K562 (cell line): ENCODE data around the gene VASH1. TPM values are rescaled to one million over a fixed set of nuclear protein-coding genes. Genes with fewer than 3 reads are reported as not detected.

Experiments used
- ATAC-seq: fragments of 200-7000 bp; cut with Tn5 transposase; 3 replicates; pipeline ENCODE4 v1.9.1; 2020; ENCODE audit warnings: moderate library complexity
- BruUV-seq: library from RNA; stranded (reverse); fragments of 400-500 nt; replicated peaks from 2 replicates; lab custom pipeline; 2021; lab: Mats Ljungman, UMichigan
- CTCF ChIA-PET: fragments of 300-600 bp; formaldehyde crosslinking; extraction: SDS; loops from one replicate; lab custom pipeline; 2021; ENCODE audit warnings: low intra/inter-chr PET ratio; lab: Yijun Ruan, JAX
- POLR2A ChIA-PET: fragments of 300-600, 350-650 bp; sonication (Branson Sonifier 250); formaldehyde crosslinking; extraction: SDS; loops from one replicate; lab custom pipeline; 2021; ENCODE audit warnings: antibody characterized with exemption, inconsistent platforms; lab: Yijun Ruan, JAX
- DNase-seq, 4 experiments: peaks; one replicate each; pipeline versions ENCODE4 v3.0.0 to v3.0.0-alpha.2; 2011 to 2018; ENCODE audit warnings: low spot score in 3 of 4, mixed read lengths in 3 of 4; ENCODE audit errors: extremely low read depth in 1 of 4
- FAIRE-seq: peaks from 2 replicates; lab custom pipeline; 2011; peaks lifted over from hg19 to GRCh38; lab: Jason Lieb, UNC
- H2AFZ ChIP-seq: 2 replicates; pipeline ENCODE4 v1.6.0; 2011; ENCODE audit warnings: low read depth, low read length, control low read depth, inconsistent platforms
- H3K27ac ChIP-seq: fragments of 200-600 bp; 3 replicates; pipeline ENCODE4 v1.8.0; 2011; ENCODE audit warnings: low read depth, mild to moderate bottlenecking, control low read depth, inconsistent platforms, low read length, moderate library complexity, mixed read lengths; ENCODE audit errors: extremely low read depth
- H3K27me3 ChIP-seq, 2 experiments: fragments of 300-600 bp in 1 of 2; 2 replicates in 1 of 2; 3 replicates in 1 of 2; pipeline versions ENCODE4 v1.6.0 to v1.8.0; 2011; ENCODE audit warnings: inconsistent platforms in 2 of 2, low read length in 2 of 2, mild to moderate bottlenecking in 1 of 2, mixed read lengths in 1 of 2, moderate library complexity in 1 of 2; ENCODE audit not compliant: control insufficient read depth in 2 of 2, insufficient read depth in 2 of 2
- H3K36me3 ChIP-seq: fragments of 300-600 bp; 3 replicates; pipeline ENCODE4 v1.8.0; 2011; ENCODE audit warnings: mild to moderate bottlenecking, low read length, inconsistent platforms; ENCODE audit not compliant: control insufficient read depth, insufficient read depth
- H3K4me1 ChIP-seq, 2 experiments: fragments of 200-600 bp in 1 of 2; replicated peaks in 1 of 2; 2 replicates in 1 of 2; 3 replicates in 1 of 2; pipeline versions ENCODE4 v1.5.1 to v1.8.0; 2011; ENCODE audit warnings: inconsistent platforms in 2 of 2, low read length in 2 of 2, mild to moderate bottlenecking in 1 of 2, mixed read lengths in 1 of 2, moderate library complexity in 1 of 2; ENCODE audit not compliant: control insufficient read depth in 2 of 2, insufficient read depth in 2 of 2
- H3K4me2 ChIP-seq: 2 replicates; pipeline ENCODE4 v1.6.1; 2011; ENCODE audit warnings: low read length, control low read depth, inconsistent platforms, mixed read lengths; ENCODE audit not compliant: insufficient read depth
- H3K4me3 ChIP-seq: fragments of 200-600 bp; sonication (generic), shearing (Covaris generic); 2 replicates; pipeline ENCODE4 v1.5.1; 2016; ENCODE audit warnings: control low read depth, inconsistent platforms
- H3K79me2 ChIP-seq: fragments of 200-600 bp; 3 replicates; pipeline ENCODE4 v1.8.0; 2011; ENCODE audit warnings: low read length, inconsistent platforms; ENCODE audit not compliant: control insufficient read depth, insufficient read depth
- H3K9ac ChIP-seq, 2 experiments: 2 replicates each; pipeline versions ENCODE4 v1.6.0 to v1.6.1; 2011; ENCODE audit warnings: low read depth in 2 of 2, low read length in 2 of 2, control low read depth in 1 of 2, inconsistent platforms in 1 of 2, mild to moderate bottlenecking in 1 of 2, mixed read lengths in 1 of 2; ENCODE audit not compliant: insufficient read depth in 1 of 2
- H3K9me1 ChIP-seq: one replicate; pipeline ENCODE4 v1.6.0; 2011; ENCODE audit warnings: inconsistent platforms, mild to moderate bottlenecking, low read length, moderate library complexity; ENCODE audit not compliant: control insufficient read depth, insufficient read depth
- H3K9me3 ChIP-seq: replicated peaks from 2 replicates; pipeline ENCODE4 v1.5.1; 2011; ENCODE audit warnings: low read depth, low read length, inconsistent platforms; ENCODE audit not compliant: control insufficient read depth, insufficient read depth
- H4K20me1 ChIP-seq: replicated peaks from 2 replicates; pipeline ENCODE4 v1.6.1; 2011; ENCODE audit warnings: low read length, inconsistent platforms, mixed read lengths; ENCODE audit not compliant: control insufficient read depth, insufficient read depth
- CEBPG ChIP-seq, 3 experiments: fragments of 200-800 bp in 1 of 3; sonication (Bioruptor generic) in 1 of 3; sonication (generic) in 1 of 3; formaldehyde crosslinking in 1 of 3; IDR thresholded peaks in 2 of 3; conservative IDR thresholded peaks in 1 of 3; 2 replicates each; pipeline versions ENCODE4 v1.6.1 to v1.8.0; 2016 to 2022; ENCODE audit warnings: missing compliant biosample characterization in 2 of 3, missing genetic modification characterization in 2 of 3, mild to moderate bottlenecking in 1 of 3, missing genetic modification reagents in 1 of 3
- MXI1 ChIP-seq: IDR thresholded peaks from 2 replicates; pipeline ENCODE4 v1.6.1; 2011; ENCODE audit warnings: low read depth, mild to moderate bottlenecking, improper control_type of control experiment, low read length
- NFE2L1 ChIP-seq: fragments of 450-650 bp; IDR thresholded peaks from 2 replicates; pipeline ENCODE4 v1.6.1; 2016; ENCODE audit warnings: missing genetic modification characterization, low read depth, mild to moderate bottlenecking, missing compliant biosample characterization, moderate library complexity, borderline replicate concordance
- NFIC ChIP-seq: fragments of 450-650 bp; IDR thresholded peaks from 2 replicates; pipeline ENCODE4 v1.6.1; 2017; ENCODE audit warnings: mild to moderate bottlenecking, inconsistent platforms
- NFRKB ChIP-seq: fragments of 450-650 bp; IDR thresholded peaks from 2 replicates; pipeline ENCODE4 v1.6.1; 2016; ENCODE audit warnings: low read depth
- TAL1 ChIP-seq: fragments of 450-650 bp; IDR thresholded peaks from 2 replicates; pipeline ENCODE4 v1.6.1; 2016; ENCODE audit warnings: mild to moderate bottlenecking
- TBL1XR1 ChIP-seq, 2 experiments: IDR thresholded peaks; 2 replicates each; pipeline ENCODE4 v1.6.1; 2012; ENCODE audit warnings: improper control_type of control experiment in 2 of 2, low read length in 2 of 2, mild to moderate bottlenecking in 1 of 2
- ZNF444 ChIP-seq: fragments of 250-450 bp; sonication (Bioruptor Pico); IDR thresholded peaks from 2 replicates; pipeline ENCODE4 v1.4.0; 2020; ENCODE audit warnings: mild to moderate bottlenecking, moderate library complexity
- ZNF699 ChIP-seq: fragments of 250-450 bp; sonication (Bioruptor Pico); IDR thresholded peaks from 2 replicates; pipeline ENCODE4 v1.8.0; 2021; ENCODE audit warnings: mild to moderate bottlenecking, moderate library complexity; ENCODE audit not compliant: insufficient replicate concordance
- ZNF766 ChIP-seq: fragments of 200-800 bp; sonication (Bioruptor generic); conservative IDR thresholded peaks from 2 replicates; pipeline ENCODE4 v1.6.1; 2016; ENCODE audit warnings: missing genetic modification characterization, missing compliant biosample characterization
- WGBS: fragments of 100-300 bp; shearing (Covaris generic); methylation state at CpG from one replicate; pipeline ENCODE4 v1.1.6; 2016; ENCODE audit warnings: low coverage, mixed read lengths; ENCODE audit not compliant: insufficient coverage; ENCODE audit errors: missing lambda C conversion rate; 5-methylcytosine and 5-hydroxymethylcytosine counted together
- in situ Hi-C: fragments of 300-500 bp; cut with MboI; formaldehyde crosslinking; loops from 4 replicates; pipeline ENCODE4 v1.15.0; 2018; ENCODE audit warnings: inconsistent platforms, mixed read lengths
- intact Hi-C: fragments of 100-400 bp; cut with micrococcal nuclease; formaldehyde crosslinking; loops from 2 replicates; pipeline ENCODE4 v1.14.2; 2022
- polyA plus RNA-seq, 8 experiments: library from polyadenylated mRNA; depleted of rRNA in 4 of 8; stranded (reverse) in 5 of 8; unstranded in 3 of 8; fragments of >200 nt; fragmentation: Nextera tagmentation in 2 of 8; fragmentation: Illumina TruSeq in 1 of 8; extraction: Ambion mirVana in 2 of 8; extraction: Trizol in 1 of 8; gene quantifications; 2 replicates each; pipeline versions ENCODE4 v1.2.1 to v1.2.3, GENCODE V29; 2011 to 2014; ENCODE audit warnings: inconsistent platforms in 1 of 8, missing spikeins in 1 of 8
- total RNA-seq, 7 experiments: library from RNA; depleted of rRNA in 6 of 7; stranded (reverse); fragments of >200 nt in 6 of 7; fragmentation: Illumina TruSeq in 2 of 7; extraction: Trizol in 2 of 7; gene quantifications; 2 replicates each; pipeline versions ENCODE4 v1.2.1 to v1.2.3, GENCODE V29; 2011 to 2021; ENCODE audit warnings: low replicate concordance in 1 of 7
- TF ChIP-seq, protein P1 (sequence below): IDR thresholded peaks from 2 replicates; pipeline ENCODE4 v1.6.1; 2012; ENCODE audit warnings: low read depth, low read length, improper control_type of control experiment, borderline replicate concordance

VASH1 gene
- total and polyA plus RNA-seq, 9 of the 15 experiments (the other 6 are each of a cell fraction or from before 2014, with no cell fraction given), result 0.01 to 0.43 (median 0.13) TPM; not detected in 1

GRCh38 chr14:76781648-76782051 is 20.4 kb downstream of the VASH1 start (continued):
- TF ChIP-seq, protein P1, sequence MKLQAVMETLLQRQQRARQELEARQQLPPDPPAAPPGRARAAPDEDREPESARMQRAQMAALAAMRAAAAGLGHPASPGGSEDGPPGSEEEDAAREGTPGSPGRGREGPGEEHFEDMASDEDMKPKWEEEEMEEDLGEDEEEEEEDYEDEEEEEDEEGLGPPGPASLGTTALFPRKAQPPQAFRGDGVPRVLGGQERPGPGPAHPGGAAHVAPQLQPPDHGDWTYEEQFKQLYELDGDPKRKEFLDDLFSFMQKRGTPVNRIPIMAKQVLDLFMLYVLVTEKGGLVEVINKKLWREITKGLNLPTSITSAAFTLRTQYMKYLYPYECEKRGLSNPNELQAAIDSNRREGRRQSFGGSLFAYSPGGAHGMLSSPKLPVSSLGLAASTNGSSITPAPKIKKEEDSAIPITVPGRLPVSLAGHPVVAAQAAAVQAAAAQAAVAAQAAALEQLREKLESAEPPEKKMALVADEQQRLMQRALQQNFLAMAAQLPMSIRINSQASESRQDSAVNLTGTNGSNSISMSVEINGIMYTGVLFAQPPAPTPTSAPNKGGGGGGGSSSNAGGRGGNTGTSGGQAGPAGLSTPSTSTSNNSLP, result no peak
- TF ChIP-seq, all 486 proteins: peak for 4

DNA sequence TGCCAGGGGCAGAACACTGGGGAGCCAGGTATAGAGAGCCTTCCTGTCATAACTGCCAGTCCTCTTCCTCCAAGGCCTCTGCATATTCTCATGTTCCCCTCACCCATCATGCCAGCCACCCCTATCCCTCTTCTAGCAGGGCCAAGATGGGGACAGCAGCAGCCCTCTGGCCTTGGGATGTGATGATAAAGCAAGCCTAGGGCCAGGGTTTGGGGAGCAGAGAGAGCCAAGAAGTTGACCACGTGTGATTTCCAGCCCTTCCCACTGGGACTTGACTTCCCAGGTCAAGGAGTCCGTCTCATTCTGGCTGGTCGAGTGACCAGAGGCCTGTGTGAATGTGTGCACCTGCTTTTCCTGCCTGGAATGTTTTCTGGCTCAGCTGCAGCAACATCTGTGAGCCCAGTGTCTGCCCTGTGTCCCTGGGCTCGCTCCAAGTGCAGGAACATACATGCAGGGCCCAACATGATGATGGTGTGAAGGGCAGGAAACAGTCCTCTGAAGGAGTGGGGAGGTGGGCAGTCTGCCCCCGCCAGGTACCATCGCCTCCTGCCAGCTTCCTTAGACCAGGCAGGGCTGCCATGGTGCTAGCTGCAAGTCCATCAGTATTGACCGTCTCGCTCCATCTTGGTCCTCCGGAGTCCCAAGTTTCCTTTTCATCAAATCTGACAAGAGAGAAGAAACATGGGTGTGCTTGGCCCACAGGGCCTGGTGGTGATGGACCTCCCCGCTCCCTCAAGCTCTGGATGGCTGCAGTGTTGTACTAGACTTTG is 21.0 kb downstream of the VASH1 start:
- Histone ChIP-seq H3K27ac (no peak overlapping the region), H3K36me3 (peaks cover 13% of the 10 kb centered on the region; the same call in 2 of the 3 replicates), H3K9me3 (no peaks in the 10 kb centered on the region), H3K4me3 (no peak overlapping the region), H3K4me1 (peaks cover 9 to 11% of the 10 kb centered on the region in 2 experiments), H3K79me2 (no peaks in the 10 kb centered on the region), H3K9ac (no peak overlapping the region; a peak in 1 of 4 replicates), H3K4me2 (no peak overlapping the region), H4K20me1 (no peaks in the 10 kb centered on the region), H3K9me1 (no peaks in the 10 kb centered on the region), H2AFZ (no peak overlapping the region), H3K27me3 (no peaks in the 10 kb centered on the region)
- DNase-seq, result no peak
- TF ChIP-seq TAL1 (no peak), MXI1 (no peak), NFRKB (no peak), ZNF766 (CRISPR knock-in tag) (no peak), NFE2L1 (tag) (no peak), NFIC (no peak), TBL1XR1 (IDR thresholded peaks at IDR 0.05; ENCODE audit: low read length in 2 of 2) (no peak), CEBPG (CRISPR knock-in tag; IDR thresholded peaks at IDR 0.05) (no peak), CEBPG (tag; conservative IDR thresholded peaks at IDR 0.05 in 1 of 2, IDR thresholded peaks at IDR 0.05 in 1 of 2) (no peak), ZNF699 (CRISPR knock-in tag) (no peak), ZNF444 (CRISPR knock-in tag) (no peak)
- ATAC-seq, result no peak
- intact Hi-C loops (no loop called here), in situ Hi-C loops (loop anchor here (5.0 kb wide), 1 partner anchor 70 kb away; no protein-coding TSS in a partner anchor)
- no peak for FAIRE-seq
- ChIA-PET CTCF (no interaction called here), POLR2A (interaction anchor here (0.7 to 0.8 kb wide), 2 partner anchors 10 to 72 kb away, joined by 3 to 5 read pairs; no protein-coding TSS in a partner anchor)
- BruUV-seq, result no TSS peak
- 76% methylated on average over 9 of the region's 10 CpGs for WGBS
